ENCODE measurements around the gene MECR.

DNA sequence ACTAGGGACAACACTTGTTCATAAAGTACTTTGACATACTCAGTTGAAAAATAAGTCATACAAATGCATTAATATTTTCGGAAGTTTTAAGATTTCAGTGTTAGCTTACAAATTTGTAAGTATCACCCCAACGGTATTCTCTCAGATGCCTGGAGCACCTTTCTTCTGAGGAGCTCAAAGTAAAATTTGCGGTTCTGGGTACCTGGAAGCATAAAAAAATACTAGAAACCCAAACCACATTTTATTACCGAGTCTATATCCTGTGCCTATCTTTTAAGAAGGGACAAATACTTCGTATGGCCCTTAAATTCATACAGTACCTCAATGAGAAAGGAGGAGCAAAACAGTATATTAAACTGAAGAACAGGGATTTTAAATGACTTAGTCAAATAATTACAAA, 59.2 kb downstream of the MECR start:
- TF ChIP-seq CTCF (IDR thresholded peaks at IDR 0.05) (no peak), POLR2AphosphoS5 (IDR thresholded peaks at IDR 0.05; ENCODE audit: insufficient read depth in 1 of 2, low read depth in 1 of 2) (no peak), POLR2A (IDR thresholded peaks at IDR 0.05) (no peak)

Measured in vagina (tissue), 2 donors.